Astrocyte (in vitro differentiated cells and primary cell): ENCODE results near the gene SPATA13. TPM values are rescaled to one million over a fixed set of nuclear protein-coding genes. Genes with fewer than 3 reads are reported as not detected.

Experiments
- DNase-seq: peaks from one replicate; pipeline ENCODE4 v3.0.0-alpha.2; 2010; ENCODE audit warnings: low read depth
- FAIRE-seq: peaks from 2 replicates; lab custom pipeline; 2011; peaks lifted over from hg19 to GRCh38; lab: Jason Lieb, UNC
- H2AFZ ChIP-seq: 2 replicates; pipeline ENCODE4 v1.6.0; 2012; ENCODE audit warnings: low read depth, low read length, inconsistent platforms
- H3K27ac ChIP-seq: 2 replicates; pipeline ENCODE4 v1.5.1; 2011; ENCODE audit warnings: low read depth, low read length, inconsistent platforms
- H3K27me3 ChIP-seq: 2 replicates; pipeline ENCODE4 v1.6.0; 2011; ENCODE audit warnings: low read length, inconsistent platforms; ENCODE audit not compliant: insufficient read depth
- H3K36me3 ChIP-seq: 2 replicates; pipeline ENCODE4 v1.5.1; 2011; ENCODE audit warnings: low read length, inconsistent platforms; ENCODE audit not compliant: insufficient read depth
- H3K4me1 ChIP-seq: 2 replicates; pipeline ENCODE4 v1.5.1; 2011; ENCODE audit warnings: low read length, inconsistent platforms; ENCODE audit not compliant: insufficient read depth
- H3K4me2 ChIP-seq: 2 replicates; pipeline ENCODE4 v1.6.0; 2012; ENCODE audit warnings: low read length, inconsistent platforms
- H3K4me3 ChIP-seq: 2 replicates; pipeline ENCODE4 v1.5.1; 2011; ENCODE audit warnings: low read depth, mild to moderate bottlenecking, low read length, inconsistent platforms; ENCODE audit not compliant: insufficient read depth
- H3K79me2 ChIP-seq: 2 replicates; pipeline ENCODE4 v1.6.0; 2012; ENCODE audit warnings: mild to moderate bottlenecking, low read length, inconsistent platforms; ENCODE audit not compliant: insufficient read depth
- H3K9ac ChIP-seq: 2 replicates; pipeline ENCODE4 v1.6.0; 2012; ENCODE audit warnings: mild to moderate bottlenecking, low read length, inconsistent platforms
- H3K9me3 ChIP-seq: 2 replicates; pipeline ENCODE4 v1.5.1; 2012; ENCODE audit warnings: low read depth, mild to moderate bottlenecking, low read length, inconsistent platforms; ENCODE audit not compliant: insufficient read depth
- H4K20me1 ChIP-seq: 2 replicates; pipeline ENCODE4 v1.6.0; 2012; ENCODE audit warnings: low read length, inconsistent platforms; ENCODE audit not compliant: insufficient read depth
- H3K27ac Mint-ChIP-seq: one replicate; pipeline ENCODE4 v1.8.0; 2021; ENCODE audit warnings: mild to moderate bottlenecking, mixed read lengths; ENCODE audit not compliant: unreplicated experiment
- H3K27me3 Mint-ChIP-seq: one replicate; pipeline ENCODE4 v1.8.0; 2021; ENCODE audit warnings: low read depth, mixed read lengths; ENCODE audit not compliant: unreplicated experiment
- H3K36me3 Mint-ChIP-seq: one replicate; pipeline ENCODE4 v1.8.0; 2021; ENCODE audit warnings: low read depth, mixed read lengths; ENCODE audit not compliant: unreplicated experiment
- H3K4me1 Mint-ChIP-seq: one replicate; pipeline ENCODE4 v1.8.0; 2021; ENCODE audit warnings: low read depth, mixed read lengths; ENCODE audit not compliant: unreplicated experiment
- H3K4me3 Mint-ChIP-seq: one replicate; pipeline ENCODE4 v1.8.0; 2021; ENCODE audit warnings: mild to moderate bottlenecking, moderate library complexity, mixed read lengths; ENCODE audit not compliant: unreplicated experiment
- H3K9me3 Mint-ChIP-seq: one replicate; pipeline ENCODE4 v1.8.0; 2021; ENCODE audit warnings: mild to moderate bottlenecking, mixed read lengths; ENCODE audit not compliant: unreplicated experiment
- CTCF ChIP-seq: IDR thresholded peaks from 2 replicates; pipeline ENCODE4 v1.5.1; 2011; ENCODE audit warnings: low read depth, mild to moderate bottlenecking, inconsistent platforms, low read length, moderate library complexity; ENCODE audit not compliant: insufficient read depth
- EZH2 ChIP-seq: IDR thresholded peaks from 2 replicates; pipeline ENCODE4 v1.6.1; 2012; ENCODE audit warnings: mild to moderate bottlenecking, low read length, inconsistent platforms; ENCODE audit not compliant: insufficient read depth
- total RNA-seq: library from RNA; stranded (reverse); gene quantifications from 2 replicates; pipeline ENCODE4 v1.2.1, GENCODE V29; 2021

SPATA13 gene
- total RNA-seq, 1 donor from 2014 or later: 6.2 TPM

- peak overlapping the region; percentile 55 for H3K4me3 ChIP-seq
Measured at GRCh38 chr13:24271601-24272451, 111.3 kb downstream of the SPATA13 start.

GRCh38 chr13:24272452-24273161 is 112.1 kb downstream of the SPATA13 start:
- Histone ChIP-seq H4K20me1 (no peaks in the 10 kb centered on the region), H3K4me2 (peak overlapping the region; percentile 85), H3K27me3 (no peaks in the 10 kb centered on the region), H3K4me3 (peak overlapping the region; percentile 55), H3K4me1 (peaks cover 25% of the 10 kb centered on the region), H3K9me3 (no peaks in the 10 kb centered on the region), H3K36me3 (no peaks in the 10 kb centered on the region), H3K9ac (peak overlapping the region; percentile 75), H3K27ac (no peak overlapping the region), H2AFZ (peak overlapping the region; percentile 84), H3K79me2 (no peaks in the 10 kb centered on the region)
- Mint-ChIP-seq H3K9me3 (no peaks in the 10 kb centered on the region), H3K4me1 (peaks cover 25% of the 10 kb centered on the region), H3K27ac (peak overlapping the region; percentile 77), H3K27me3 (no peaks in the 10 kb centered on the region), H3K4me3 (no peak overlapping the region), H3K36me3 (peaks cover 1% of the 10 kb centered on the region)
- TF ChIP-seq EZH2 (no peak), CTCF (no peak)
- DNase-seq (no peak), FAIRE-seq (no peak)

More at GRCh38 chr13:24271601-24272451, 111.3 kb downstream of the SPATA13 start:
- peaks cover 25% of the 10 kb centered on the region for H3K4me1 ChIP-seq
- H3K27ac Mint-ChIP-seq: peak overlapping the region; percentile 79
- H3K27ac ChIP-seq: peak overlapping the region; percentile 29
- H2AFZ ChIP-seq: peak overlapping the region; percentile 84
- peaks cover 25% of the 10 kb centered on the region for H3K4me1 Mint-ChIP-seq
- no peaks in the 10 kb centered on the region for H3K9me3 Mint-ChIP-seq
- H3K27me3 Mint-ChIP-seq: no peaks in the 10 kb centered on the region
- H3K79me2 ChIP-seq: no peaks in the 10 kb centered on the region
- H3K36me3 ChIP-seq: no peaks in the 10 kb centered on the region
- peak overlapping the region; percentile 7 for H3K4me3 Mint-ChIP-seq
- TF ChIP-seq CTCF: no peak
- TF ChIP-seq EZH2: no peak
- DNase-seq: peak; percentile 79
- H4K20me1 ChIP-seq: no peaks in the 10 kb centered on the region
- H3K4me2 ChIP-seq: peak overlapping the region; percentile 85
- H3K9ac ChIP-seq: peak overlapping the region; percentile 75
- H3K9me3 ChIP-seq: no peaks in the 10 kb centered on the region
- H3K36me3 Mint-ChIP-seq: no peaks in the 10 kb centered on the region
- FAIRE-seq: no peak
- H3K27me3 ChIP-seq: no peaks in the 10 kb centered on the region
